K562 (cell line): Measurements from ENCODE around the gene SLC32A1. TPM values are rescaled to one million over a fixed set of nuclear protein-coding genes. Genes with fewer than 3 reads are reported as not detected.

ENCODE experiments used
- CBX2 ChIP-seq: fragments of 200-600 bp; sonication (generic); IDR thresholded peaks from one replicate; pipeline ENCODE4 v1.6.1; 2012; ENCODE audit warnings: mild to moderate bottlenecking, low read length, inconsistent platforms; ENCODE audit not compliant: insufficient read depth, poor library complexity, severe bottlenecking
- CBX3 ChIP-seq, 2 experiments: IDR thresholded peaks; 1 replicate in 1 of 2; 2 replicates in 1 of 2; pipeline ENCODE4 v1.6.1; 2012; ENCODE audit warnings: inconsistent platforms in 2 of 2, low read length in 2 of 2, borderline replicate concordance in 1 of 2, control low read depth in 1 of 2
- CHD1 ChIP-seq: fragments of 200-600 bp; sonication (generic); IDR thresholded peaks from one replicate; pipeline ENCODE4 v1.6.1; 2012; ENCODE audit warnings: mild to moderate bottlenecking, moderate library complexity, low read length, inconsistent platforms
- ELK1 ChIP-seq: sonication (generic); formaldehyde crosslinking; IDR thresholded peaks from 2 replicates; pipeline ENCODE4 v1.8.1; 2022; ENCODE audit warnings: missing genetic modification reagents
- ETS2 ChIP-seq: IDR thresholded peaks from 2 replicates; pipeline ENCODE4 v1.6.1; 2016; ENCODE audit warnings: borderline replicate concordance, missing genetic modification characterization, mild to moderate bottlenecking, moderate library complexity, missing compliant biosample characterization; ENCODE audit not compliant: poor library complexity, severe bottlenecking
- GABPA ChIP-seq: fragments of 200-800 bp; sonication (Bioruptor generic); conservative IDR thresholded peaks from 2 replicates; pipeline ENCODE4 v1.6.1; 2016; ENCODE audit warnings: low read depth, missing genetic modification characterization, missing compliant biosample characterization
- GATAD2B ChIP-seq: fragments of 450-650 bp; IDR thresholded peaks from 2 replicates; pipeline ENCODE4 v1.6.1; 2017; ENCODE audit warnings: mild to moderate bottlenecking, borderline replicate concordance
- HNRNPUL1 ChIP-seq: fragments of 200-400 bp; formaldehyde crosslinking; IDR thresholded peaks from 2 replicates; pipeline ENCODE4 v1.6.1; 2017; ENCODE audit warnings: low read length
- IRF1 ChIP-seq: sonication (generic); formaldehyde crosslinking; IDR thresholded peaks from 2 replicates; pipeline ENCODE4 v1.8.0; 2022; ENCODE audit warnings: missing genetic modification reagents, mild to moderate bottlenecking, borderline replicate concordance
- KDM1A ChIP-seq, 2 experiments: fragments of 450-650 bp; IDR thresholded peaks; 2 replicates each; pipeline ENCODE4 v1.6.1; 2016; ENCODE audit warnings: mild to moderate bottlenecking in 2 of 2
- NFIC ChIP-seq: fragments of 450-650 bp; IDR thresholded peaks from 2 replicates; pipeline ENCODE4 v1.6.1; 2017; ENCODE audit warnings: mild to moderate bottlenecking, inconsistent platforms
- NR2C2 ChIP-seq, 2 experiments: fragments of 200-800 bp in 1 of 2; sonication (Bioruptor generic) in 1 of 2; sonication (generic) in 1 of 2; formaldehyde crosslinking in 1 of 2; IDR thresholded peaks; 2 replicates each; pipeline versions ENCODE4 v1.6.1 to v1.8.0; 2016 to 2022; ENCODE audit warnings: mild to moderate bottlenecking in 1 of 2, missing compliant biosample characterization in 1 of 2, missing genetic modification characterization in 1 of 2, missing genetic modification reagents in 1 of 2
- PHB2 ChIP-seq: fragments of 450-650 bp; IDR thresholded peaks from 2 replicates; pipeline ENCODE4 v1.6.1; 2017; ENCODE audit warnings: low read depth
- PKNOX1 ChIP-seq: fragments of 450-650 bp; IDR thresholded peaks from 2 replicates; pipeline ENCODE4 v1.6.1; 2016
- SAP30 ChIP-seq: fragments of 200-600 bp; sonication (generic); IDR thresholded peaks from 2 replicates; pipeline ENCODE4 v1.6.1; 2012; ENCODE audit warnings: borderline replicate concordance, low read depth, mild to moderate bottlenecking, moderate library complexity, low read length, control low read depth, inconsistent platforms; ENCODE audit not compliant: insufficient read depth, poor library complexity, severe bottlenecking
- TAF9B ChIP-seq: fragments of 450-650 bp; IDR thresholded peaks from 2 replicates; pipeline ENCODE4 v1.6.1; 2018; ENCODE audit warnings: mild to moderate bottlenecking; ENCODE audit not compliant: partially characterized antibody
- TFAM ChIP-seq: fragments of 250-450 bp; sonication (Bioruptor Pico); conservative IDR thresholded peaks from 2 replicates; pipeline ENCODE4 v1.5.0; 2021; ENCODE audit warnings: mild to moderate bottlenecking, moderate library complexity
- ZBTB7A ChIP-seq: IDR thresholded peaks from 2 replicates; pipeline ENCODE4 v1.6.1; 2011; ENCODE audit warnings: low read depth, mild to moderate bottlenecking, low read length, moderate library complexity, borderline replicate concordance; ENCODE audit not compliant: control insufficient read depth
- ZNF146 ChIP-seq: IDR thresholded peaks from one replicate; pipeline ENCODE4 v1.6.1; 2018; ENCODE audit warnings: missing compliant biosample characterization; ENCODE audit not compliant: unreplicated experiment
- ZNF197 ChIP-seq: fragments of 200-800 bp; sonication (Bioruptor generic); IDR thresholded peaks from 2 replicates; pipeline ENCODE4 v1.6.1; 2016; ENCODE audit warnings: low read depth, missing genetic modification characterization, missing compliant biosample characterization
- ZNF232 ChIP-seq: sonication (generic); formaldehyde crosslinking; IDR thresholded peaks from 2 replicates; pipeline ENCODE4 v1.8.0; 2022; ENCODE audit warnings: mild to moderate bottlenecking, missing genetic modification reagents
- ZNF431 ChIP-seq: sonication (generic); formaldehyde crosslinking; IDR thresholded peaks from 2 replicates; pipeline ENCODE4 v1.8.0; 2022; ENCODE audit warnings: mild to moderate bottlenecking, missing genetic modification reagents
- ZNF449 ChIP-seq: fragments of 250-450 bp; sonication (Bioruptor Pico); IDR thresholded peaks from 2 replicates; pipeline ENCODE4 v1.8.0; 2022; ENCODE audit warnings: moderate library complexity, mild to moderate bottlenecking, inconsistent platforms
- polyA plus RNA-seq, 8 experiments: library from polyadenylated mRNA; depleted of rRNA in 4 of 8; stranded (reverse) in 5 of 8; unstranded in 3 of 8; fragments of >200 nt; fragmentation: Nextera tagmentation in 2 of 8; fragmentation: Illumina TruSeq in 1 of 8; extraction: Ambion mirVana in 2 of 8; extraction: Trizol in 1 of 8; gene quantifications; 2 replicates each; pipeline versions ENCODE4 v1.2.1 to v1.2.3, GENCODE V29; 2011 to 2014; ENCODE audit warnings: inconsistent platforms in 1 of 8, missing spikeins in 1 of 8
- total RNA-seq, 7 experiments: library from RNA; depleted of rRNA in 6 of 7; stranded (reverse); fragments of >200 nt in 6 of 7; fragmentation: Illumina TruSeq in 2 of 7; extraction: Trizol in 2 of 7; gene quantifications; 2 replicates each; pipeline versions ENCODE4 v1.2.1 to v1.2.3, GENCODE V29; 2011 to 2021; ENCODE audit warnings: low replicate concordance in 1 of 7

The SLC32A1 gene
- total and polyA plus RNA-seq, 9 of the 15 experiments (the other 6 are each of a cell fraction or from before 2014, with no cell fraction given), result not detected

GRCh38 chr20:38730989-38731737 lies 6.9 kb downstream of the SLC32A1 start (continued):
- no peak for TF ChIP-seq PKNOX1
- no peak for TF ChIP-seq IRF1 (CRISPR knock-in tag)
- TF ChIP-seq GATAD2B, result no peak
- TF ChIP-seq ELK1 (CRISPR knock-in tag), result no peak
- TF ChIP-seq ZNF449 (CRISPR knock-in tag), result no peak
- no peak for TF ChIP-seq ZNF431 (CRISPR knock-in tag)
- 0 out of 3 replicates have a peak, but pooled peaks of 1 of the 2 experiments have one; percentile 16 for TF ChIP-seq CBX3 (IDR thresholded peaks at IDR 0.05; ENCODE audit: borderline replicate concordance in 1 of 2, low read length in 2 of 2)
- peak; percentile 16 for TF ChIP-seq NFIC
- TF ChIP-seq ETS2 (tag), result no peak
- no peak for TF ChIP-seq HNRNPUL1
- TF ChIP-seq GABPA, result no peak
- TF ChIP-seq ZBTB7A, result peak; percentile 41; the same call in 1 of the 2 replicates
- TF ChIP-seq TFAM, result no peak
- TF ChIP-seq TAF9B, result no peak
- TF ChIP-seq CBX2, result no peak
- TF ChIP-seq SAP30, result peak; percentile 9
- TF ChIP-seq NR2C2 (CRISPR knock-in tag; IDR thresholded peaks at IDR 0.05), result no peak
- TF ChIP-seq NR2C2 (tag; IDR thresholded peaks at IDR 0.05), result no peak
- no peak for TF ChIP-seq PHB2
- TF ChIP-seq CHD1, result no peak
- TF ChIP-seq KDM1A (IDR thresholded peaks at IDR 0.05), result no peak
- no peak for TF ChIP-seq ZNF197 (CRISPR knock-in tag)
- no peak for TF ChIP-seq ZNF232 (CRISPR knock-in tag)
- no peak for TF ChIP-seq ZNF146 (CRISPR knock-in tag)
